T47D (cell line): ENCODE results near the gene CFAP73.
"Not testable (repeated sequence)": the region's sequence is repeated elsewhere in the genome, so short reads cannot be mapped to it uniquely, and the experiment has no call there.

Source experiments
- DNase-seq, 2 experiments: peaks; one replicate each; pipeline versions ENCODE4 v3.0.0 to v3.0.0-alpha.2; 2011 to 2012; ENCODE audit warnings: low read depth in 1 of 2, low spot score in 1 of 2
- JUND ChIP-seq: IDR thresholded peaks from 2 replicates; pipeline ENCODE4 v1.6.1; 2012; ENCODE audit warnings: low read depth
- in situ Hi-C: cut with HindIII; loops from 2 replicates; pipeline ENCODE4 v1.10.0; 2016; ENCODE audit warnings: low sequenced_read_pairs, low pct_unique_long_range_greater_than_20kb

Gene CFAP73

DNA sequence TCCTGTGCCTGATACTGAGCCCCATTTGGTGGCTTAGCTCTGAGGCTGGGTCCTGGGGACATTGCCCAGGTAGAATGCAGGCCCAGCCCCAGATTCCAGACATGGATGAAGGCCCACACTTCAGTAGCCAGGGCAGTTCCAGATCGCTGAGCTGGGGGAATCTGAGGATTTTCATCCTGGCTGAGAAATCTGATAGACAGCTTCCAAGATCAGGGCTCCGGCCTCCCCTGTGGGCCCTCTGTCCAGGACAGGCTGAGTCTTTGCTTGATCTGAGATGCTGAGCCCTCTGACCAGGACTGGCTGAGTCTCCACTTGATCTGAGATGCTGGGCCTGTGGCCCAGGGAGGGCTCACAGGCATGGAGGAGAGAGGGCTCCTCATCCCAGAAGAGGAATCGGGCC lies 10.7 kb upstream of the CFAP73 start:
- no peak for TF ChIP-seq JUND
- DNase-seq: no peak
- in situ Hi-C loops: no loop called here

DNA sequence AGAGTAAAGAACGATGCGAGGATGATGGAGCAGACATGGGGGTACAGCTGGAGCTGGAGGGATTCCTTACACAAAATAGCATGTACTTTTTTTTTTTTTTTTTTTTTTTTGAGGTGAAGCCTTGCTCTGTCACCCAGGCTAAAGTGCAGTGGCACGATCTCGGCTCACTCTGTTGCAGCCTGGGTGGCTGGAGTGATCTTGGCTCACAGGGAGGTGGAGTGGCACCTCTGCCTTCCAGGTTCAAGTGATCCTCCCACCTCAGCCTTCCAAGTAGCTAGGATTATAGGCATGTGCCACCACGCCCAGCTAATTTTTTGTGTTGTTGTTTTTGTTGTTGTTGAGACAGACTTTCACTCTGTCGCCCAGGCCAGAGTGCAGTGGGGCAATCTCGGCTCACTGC lies 8.8 kb upstream of the CFAP73 start:
- in situ Hi-C loops: no loop called here
- TF ChIP-seq JUND: no peak
- DNase-seq: no peak

DNA sequence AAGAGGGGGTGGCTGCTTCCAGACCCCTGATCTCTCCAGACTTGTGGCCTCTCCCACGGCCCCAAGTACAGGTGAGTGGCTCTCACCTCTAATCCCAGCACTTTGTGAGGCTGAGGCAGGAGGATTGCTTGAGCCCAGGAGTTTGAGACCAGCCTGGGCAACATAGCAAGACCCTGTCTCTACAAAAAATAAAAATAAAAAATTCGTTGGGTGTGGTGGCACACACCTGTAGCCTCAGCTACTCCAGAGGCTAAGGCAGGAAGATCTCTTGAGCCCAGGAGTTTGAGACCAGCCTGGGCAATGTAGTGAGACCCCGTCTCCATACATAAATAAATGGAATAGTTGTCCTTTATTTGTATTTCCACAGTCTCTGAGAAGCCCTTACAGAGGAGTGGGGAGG lies 7.8 kb upstream of the CFAP73 start:
- DNase-seq, in situ Hi-C loops: not testable (repeated sequence)

DNA sequence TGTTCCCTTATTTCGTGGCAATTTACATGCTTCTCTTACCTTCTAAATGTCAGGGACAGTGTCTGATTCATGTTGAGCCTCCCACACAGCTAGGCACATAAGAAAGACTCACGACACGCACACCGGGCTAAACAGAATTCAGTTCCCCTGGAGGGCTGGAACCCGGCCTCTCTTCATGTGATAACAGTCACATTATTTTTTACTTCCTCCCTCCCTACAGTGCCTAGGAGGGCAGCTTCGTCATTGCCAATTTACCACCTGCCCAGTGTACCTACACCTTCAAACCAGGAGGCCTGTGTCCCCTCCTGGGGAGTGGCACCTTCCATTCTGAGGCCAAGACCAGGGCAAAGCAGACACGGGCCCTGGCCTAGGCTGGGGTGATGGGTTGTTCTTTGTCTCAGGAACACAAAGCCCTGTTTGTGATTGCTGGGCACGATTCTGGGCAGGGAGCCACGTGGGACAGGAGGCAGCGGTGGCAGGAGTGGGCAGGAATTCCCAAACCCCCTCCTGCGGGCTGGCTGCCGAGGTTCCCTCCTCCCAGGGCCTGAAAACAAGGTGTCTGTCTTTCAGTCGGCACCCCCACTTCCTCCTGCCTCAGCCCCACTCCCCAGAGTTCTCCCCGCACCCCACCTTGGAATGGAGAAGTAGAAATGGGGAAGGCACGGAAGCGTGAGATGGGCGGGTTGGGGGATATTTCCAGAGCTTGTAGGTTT lies 7.2 kb upstream of the CFAP73 start:
- no peak for DNase-seq
- in situ Hi-C loops: no loop called here
- no peak for TF ChIP-seq JUND

DNA sequence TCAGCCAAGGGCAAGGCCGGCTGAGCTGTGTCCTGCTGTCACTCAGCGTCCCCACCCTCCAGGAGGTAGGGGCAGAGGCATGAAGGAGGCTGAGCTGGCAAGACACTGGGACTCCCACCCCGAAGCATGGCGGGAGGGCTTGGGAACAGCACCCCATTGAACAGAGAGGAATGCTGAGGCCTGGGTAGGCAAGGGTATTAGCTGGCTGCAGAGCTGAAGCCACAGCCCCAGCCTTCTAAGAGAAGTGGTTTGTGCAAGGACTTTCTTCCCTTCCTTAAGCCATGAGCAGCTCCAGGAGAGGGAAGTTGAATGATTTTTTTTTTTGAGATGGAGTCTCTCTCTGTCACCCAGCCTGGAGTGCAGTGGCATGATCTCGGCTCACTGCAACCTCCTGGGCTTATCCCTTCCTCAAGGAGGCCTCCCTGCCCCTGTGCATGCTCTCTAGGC lies 6.6 kb upstream of the CFAP73 start:
- TF ChIP-seq JUND: no peak
- in situ Hi-C loops: no loop called here
- DNase-seq: no peak

DNA sequence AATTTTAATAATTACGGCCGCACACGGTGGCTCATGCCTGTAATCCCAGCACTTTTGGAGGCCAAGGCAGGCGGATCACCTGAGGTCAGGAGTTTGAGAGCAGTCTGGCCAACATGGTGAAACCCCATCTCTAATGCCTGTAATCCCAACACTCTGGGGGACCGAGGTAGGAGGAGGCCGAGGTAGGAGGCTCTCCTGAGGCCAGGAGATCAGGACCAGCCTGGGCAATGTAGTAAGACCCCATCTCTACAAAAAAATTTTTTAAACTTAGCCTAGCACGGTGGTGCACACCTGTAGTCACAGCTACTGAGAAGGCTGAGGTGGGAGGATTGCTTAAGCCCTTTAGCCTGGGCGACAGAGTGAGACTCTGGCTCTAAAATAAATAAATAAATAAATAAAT lies 5.6 kb upstream of the CFAP73 start:
- in situ Hi-C loops: no loop called here
- TF ChIP-seq JUND: no peak
- DNase-seq: no peak

DNA sequence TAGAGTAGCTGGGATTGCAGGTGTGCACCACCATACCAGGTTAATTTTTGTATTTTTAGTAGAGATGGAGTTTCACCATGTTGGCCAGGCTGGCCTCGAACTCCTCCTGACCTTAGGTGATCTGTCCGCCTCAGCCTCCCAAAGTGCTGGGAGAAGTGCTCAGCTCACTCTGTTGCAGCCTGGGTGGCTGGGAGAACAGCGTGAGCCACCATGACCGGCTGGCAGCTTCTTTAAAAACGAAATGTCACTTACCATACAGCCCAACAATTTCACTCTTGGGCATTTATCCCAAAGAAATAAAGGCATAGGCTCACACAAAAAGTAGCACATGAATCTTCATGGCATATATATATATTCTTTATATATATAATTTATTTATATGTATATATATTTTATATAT lies 4.7 kb upstream of the CFAP73 start:
- in situ Hi-C loops: no loop called here
- DNase-seq: no peak
- TF ChIP-seq JUND: no peak

DNA sequence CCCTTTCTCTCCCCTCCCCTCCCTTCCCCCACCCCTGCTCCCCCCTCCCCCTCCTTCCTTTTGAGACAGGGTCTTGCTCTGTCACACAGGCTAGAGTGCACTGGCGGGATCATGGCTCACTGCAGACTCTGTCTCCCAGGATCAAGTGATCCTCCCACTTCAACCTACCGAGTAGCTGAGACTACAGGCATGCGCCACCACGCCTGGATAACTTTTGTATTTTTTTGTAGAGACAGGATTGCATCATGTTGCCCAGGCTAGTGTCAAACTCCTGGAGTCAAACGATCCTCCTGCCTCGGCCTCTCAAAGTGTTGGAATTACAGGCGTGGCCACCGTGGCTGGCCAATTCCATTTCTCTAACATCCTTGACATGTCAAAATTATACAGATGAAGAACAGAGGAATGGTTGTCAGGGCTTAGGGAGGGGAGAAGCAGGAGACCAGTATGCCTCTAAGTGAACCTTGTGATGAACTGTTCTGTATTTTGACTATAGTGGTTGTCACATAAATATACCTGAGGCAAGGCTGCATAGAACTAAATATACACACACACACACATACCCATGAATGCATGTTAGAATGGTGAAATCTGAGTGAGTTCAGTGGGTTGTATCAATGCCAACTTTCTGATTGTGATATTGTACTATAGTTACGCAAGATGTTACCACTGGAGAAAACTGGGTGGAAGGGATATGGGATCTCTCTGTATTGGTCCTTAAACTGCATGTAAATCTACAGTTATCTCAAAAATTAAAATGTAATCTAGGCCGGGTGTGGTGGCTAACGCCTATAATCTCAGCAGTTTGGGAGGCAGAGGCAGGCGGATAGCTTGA lies 3.6 kb upstream of the CFAP73 start:
- no peak for DNase-seq
- in situ Hi-C loops: no loop called here
- TF ChIP-seq JUND: no peak

DNA sequence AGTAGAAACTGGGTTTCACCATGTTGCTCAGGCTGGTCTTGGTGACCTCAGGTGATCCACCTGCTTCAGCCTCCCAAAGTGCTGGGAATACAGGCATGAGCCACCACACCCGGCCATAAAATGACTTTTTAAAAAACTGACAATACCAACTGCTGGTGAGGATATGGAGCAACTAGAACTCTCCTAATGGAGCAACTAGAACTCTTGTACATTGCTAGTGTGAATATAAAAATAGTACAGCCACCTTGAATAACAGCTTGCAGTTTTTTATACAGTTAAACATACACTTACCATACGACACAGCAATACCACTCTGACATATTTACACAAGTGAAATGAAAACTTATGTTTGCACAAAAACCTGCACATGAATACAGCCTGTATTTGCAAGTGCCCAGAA lies 2.5 kb upstream of the CFAP73 start:
- no peak for DNase-seq
- TF ChIP-seq JUND: no peak
- in situ Hi-C loops: no loop called here

DNA sequence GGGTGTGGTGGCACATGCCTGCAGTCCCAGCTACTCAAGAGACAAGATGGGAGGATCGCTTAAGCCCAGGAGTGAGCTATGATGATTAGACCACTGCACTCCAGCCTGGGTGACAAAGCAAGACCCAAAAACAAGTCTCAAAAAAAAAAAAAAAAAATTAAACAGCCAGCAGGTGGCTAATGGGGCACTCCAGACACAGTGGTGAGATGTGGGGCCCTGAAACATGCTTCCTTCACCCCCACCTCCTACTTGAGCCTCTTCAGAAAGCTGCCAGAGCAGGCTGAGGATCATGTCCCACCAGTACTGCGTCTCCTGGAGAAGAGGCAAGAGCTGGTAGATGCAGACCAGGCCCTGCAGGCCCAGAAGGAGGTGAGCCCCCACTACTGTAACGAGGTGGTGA lies 2.1 kb downstream of the CFAP73 start:
- TF ChIP-seq JUND: no peak
- in situ Hi-C loops: no loop called here
- no peak for DNase-seq

DNA sequence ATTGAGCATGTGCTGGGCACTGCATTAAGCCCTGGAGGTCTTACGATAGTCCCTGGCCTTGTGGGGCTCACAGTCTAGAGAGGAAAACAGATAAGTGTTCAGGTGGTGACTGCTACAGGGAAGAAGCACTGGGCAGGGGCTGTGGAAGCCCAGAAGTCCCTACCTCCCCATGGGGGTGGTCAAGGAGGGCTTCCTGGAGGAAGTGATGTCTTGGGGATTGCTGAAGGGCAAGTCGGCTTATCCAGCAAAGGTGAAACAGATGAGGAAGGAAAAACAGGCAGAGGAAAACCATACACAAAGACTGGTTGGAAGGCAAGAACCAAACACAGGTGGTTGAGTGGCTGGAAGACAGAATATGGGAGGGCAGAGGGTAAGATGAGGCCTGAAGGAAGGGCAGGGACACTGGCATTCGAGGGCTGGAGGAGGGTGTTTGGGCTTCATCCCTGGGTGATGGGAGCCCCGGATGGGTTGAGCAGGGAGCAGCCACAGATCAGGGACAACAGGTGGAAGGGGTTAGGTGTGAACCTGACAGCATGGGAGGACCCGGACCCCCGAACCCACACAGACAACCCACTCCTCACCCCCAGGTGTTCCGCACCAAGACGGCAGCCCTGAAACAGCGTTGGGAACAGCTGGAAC lies 2.8 kb downstream of the CFAP73 start:
- in situ Hi-C loops: no loop called here
- no peak for TF ChIP-seq JUND
- DNase-seq: no peak

DNA sequence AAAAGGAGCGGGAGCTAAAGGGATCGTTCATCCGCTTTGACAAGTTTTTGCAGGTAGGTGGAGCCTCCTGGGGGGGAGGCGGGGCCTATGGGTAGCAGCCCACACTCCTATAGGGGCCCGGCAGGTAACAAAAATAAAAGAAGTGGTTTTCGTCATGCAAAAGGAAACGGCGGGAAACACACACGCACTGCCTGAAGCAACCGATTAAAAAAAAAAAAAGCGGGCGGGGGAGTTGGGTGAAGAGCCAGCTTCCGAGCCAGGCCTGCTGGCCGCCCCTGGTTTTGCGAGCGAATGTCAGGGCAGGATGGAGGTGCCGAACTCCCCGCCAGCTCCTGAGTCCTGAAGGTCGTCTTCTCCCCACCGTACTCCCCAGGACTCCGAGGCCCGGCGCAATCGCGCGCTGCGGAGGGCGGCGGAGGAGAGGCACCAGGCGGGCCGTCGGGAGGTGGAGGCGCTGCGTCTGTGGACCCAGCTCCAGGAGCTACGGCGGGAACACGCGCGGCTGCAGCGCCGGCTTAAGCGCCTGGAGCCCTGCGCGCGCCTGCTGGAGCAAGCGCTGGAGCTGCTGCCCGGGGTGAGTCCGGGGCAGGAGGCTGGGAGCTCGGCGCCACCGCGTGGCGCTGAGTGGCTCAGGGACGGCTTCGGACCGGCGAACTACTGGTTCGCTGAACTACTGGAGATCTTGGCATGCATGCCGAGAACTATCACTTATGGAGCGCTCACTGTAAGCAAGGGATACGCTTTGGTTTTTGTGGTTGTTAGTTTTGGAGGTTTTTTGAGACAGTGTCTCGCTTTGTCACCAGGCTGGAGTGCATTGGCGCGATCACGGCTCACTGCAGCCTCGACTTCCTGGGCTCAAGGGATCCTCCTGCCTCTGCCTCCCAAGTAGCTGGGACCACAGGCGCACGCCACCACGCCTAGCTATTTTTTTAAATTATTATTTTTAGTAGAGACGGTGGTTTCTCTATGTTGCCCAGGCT lies 3.6 kb downstream of the CFAP73 start:
- in situ Hi-C loops: no loop called here
- DNase-seq: peak; percentile 93 to 97
- no peak for TF ChIP-seq JUND
